ENCODE results near the gene PRDM16. TPM values are rescaled to one million over a fixed set of nuclear protein-coding genes. Genes with fewer than 3 reads are reported as not detected.

PRDM16 gene
- polyA plus RNA-seq, 1 donor from 2014 or later: 0.21 TPM

DNA sequence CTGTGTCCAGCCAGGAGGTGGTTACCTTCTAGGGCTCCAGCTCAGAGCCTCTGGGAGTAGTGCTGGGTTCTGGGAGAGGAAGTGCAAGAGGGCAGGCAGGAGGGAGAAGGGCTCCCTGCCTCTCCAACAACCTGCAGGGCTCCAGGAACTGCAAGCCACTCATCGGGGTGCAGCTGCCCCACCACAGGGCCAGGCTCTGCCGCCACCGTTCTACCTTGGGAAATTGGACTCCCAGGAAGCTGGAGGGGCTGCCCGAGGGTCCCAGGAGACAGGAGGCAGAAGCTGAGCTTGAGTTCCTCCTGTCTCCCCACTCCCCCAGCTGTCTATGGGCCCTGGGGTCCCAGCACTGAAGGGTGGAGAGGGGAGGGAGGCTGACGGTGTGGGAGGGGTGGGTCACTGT is 7.4 kb upstream of the PRDM16 start:
- no peak overlapping the region for H3K4me2 ChIP-seq (ENCODE audit: low read length)
- H3F3A ChIP-seq (ENCODE audit: insufficient read depth, low read length, poor library complexity, severe bottlenecking): no peaks in the 10 kb centered on the region
- H2AFZ ChIP-seq (ENCODE audit: low read depth, low read length): no peak overlapping the region
- H3K4me3 ChIP-seq (ENCODE audit: low read length): no peak overlapping the region
- TF ChIP-seq EZH2 (IDR thresholded peaks at IDR 0.05; ENCODE audit: borderline replicate concordance, insufficient read depth, low read length, poor library complexity, severe bottlenecking): no peak
- TF ChIP-seq, protein P1, sequence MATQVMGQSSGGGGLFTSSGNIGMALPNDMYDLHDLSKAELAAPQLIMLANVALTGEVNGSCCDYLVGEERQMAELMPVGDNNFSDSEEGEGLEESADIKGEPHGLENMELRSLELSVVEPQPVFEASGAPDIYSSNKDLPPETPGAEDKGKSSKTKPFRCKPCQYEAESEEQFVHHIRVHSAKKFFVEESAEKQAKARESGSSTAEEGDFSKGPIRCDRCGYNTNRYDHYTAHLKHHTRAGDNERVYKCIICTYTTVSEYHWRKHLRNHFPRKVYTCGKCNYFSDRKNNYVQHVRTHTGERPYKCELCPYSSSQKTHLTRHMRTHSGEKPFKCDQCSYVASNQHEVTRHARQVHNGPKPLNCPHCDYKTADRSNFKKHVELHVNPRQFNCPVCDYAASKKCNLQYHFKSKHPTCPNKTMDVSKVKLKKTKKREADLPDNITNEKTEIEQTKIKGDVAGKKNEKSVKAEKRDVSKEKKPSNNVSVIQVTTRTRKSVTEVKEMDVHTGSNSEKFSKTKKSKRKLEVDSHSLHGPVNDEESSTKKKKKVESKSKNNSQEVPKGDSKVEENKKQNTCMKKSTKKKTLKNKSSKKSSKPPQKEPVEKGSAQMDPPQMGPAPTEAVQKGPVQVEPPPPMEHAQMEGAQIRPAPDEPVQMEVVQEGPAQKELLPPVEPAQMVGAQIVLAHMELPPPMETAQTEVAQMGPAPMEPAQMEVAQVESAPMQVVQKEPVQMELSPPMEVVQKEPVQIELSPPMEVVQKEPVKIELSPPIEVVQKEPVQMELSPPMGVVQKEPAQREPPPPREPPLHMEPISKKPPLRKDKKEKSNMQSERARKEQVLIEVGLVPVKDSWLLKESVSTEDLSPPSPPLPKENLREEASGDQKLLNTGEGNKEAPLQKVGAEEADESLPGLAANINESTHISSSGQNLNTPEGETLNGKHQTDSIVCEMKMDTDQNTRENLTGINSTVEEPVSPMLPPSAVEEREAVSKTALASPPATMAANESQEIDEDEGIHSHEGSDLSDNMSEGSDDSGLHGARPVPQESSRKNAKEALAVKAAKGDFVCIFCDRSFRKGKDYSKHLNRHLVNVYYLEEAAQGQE (IDR thresholded peaks at IDR 0.05; ENCODE audit: borderline replicate concordance): no peak
- no peak for TF ChIP-seq EP300 (conservative IDR thresholded peaks at IDR 0.05; ENCODE audit: poor library complexity, severe bottlenecking)
- TF ChIP-seq, protein P2, sequence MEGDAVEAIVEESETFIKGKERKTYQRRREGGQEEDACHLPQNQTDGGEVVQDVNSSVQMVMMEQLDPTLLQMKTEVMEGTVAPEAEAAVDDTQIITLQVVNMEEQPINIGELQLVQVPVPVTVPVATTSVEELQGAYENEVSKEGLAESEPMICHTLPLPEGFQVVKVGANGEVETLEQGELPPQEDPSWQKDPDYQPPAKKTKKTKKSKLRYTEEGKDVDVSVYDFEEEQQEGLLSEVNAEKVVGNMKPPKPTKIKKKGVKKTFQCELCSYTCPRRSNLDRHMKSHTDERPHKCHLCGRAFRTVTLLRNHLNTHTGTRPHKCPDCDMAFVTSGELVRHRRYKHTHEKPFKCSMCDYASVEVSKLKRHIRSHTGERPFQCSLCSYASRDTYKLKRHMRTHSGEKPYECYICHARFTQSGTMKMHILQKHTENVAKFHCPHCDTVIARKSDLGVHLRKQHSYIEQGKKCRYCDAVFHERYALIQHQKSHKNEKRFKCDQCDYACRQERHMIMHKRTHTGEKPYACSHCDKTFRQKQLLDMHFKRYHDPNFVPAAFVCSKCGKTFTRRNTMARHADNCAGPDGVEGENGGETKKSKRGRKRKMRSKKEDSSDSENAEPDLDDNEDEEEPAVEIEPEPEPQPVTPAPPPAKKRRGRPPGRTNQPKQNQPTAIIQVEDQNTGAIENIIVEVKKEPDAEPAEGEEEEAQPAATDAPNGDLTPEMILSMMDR (IDR thresholded peaks at IDR 0.05; ENCODE audit: poor library complexity, severe bottlenecking): no peak
- TF ChIP-seq MXI1 (conservative IDR thresholded peaks at IDR 0.05; ENCODE audit: poor library complexity, severe bottlenecking): no peak
- no peaks in the 10 kb centered on the region for H3K9me2 ChIP-seq (ENCODE audit: insufficient read depth, low read length)
- no peaks in the 10 kb centered on the region for H4K20me1 ChIP-seq (ENCODE audit: insufficient read depth)
- H3K9ac ChIP-seq (ENCODE audit: low read length): no peak overlapping the region
- peaks cover 27% of the 10 kb centered on the region for H3K79me2 ChIP-seq (replicated peaks; ENCODE audit: insufficient read depth, low read length)
- H3K9me3 ChIP-seq (ENCODE audit: low read length): peaks cover 3% of the 10 kb centered on the region
- no peaks in the 10 kb centered on the region for H3K36me3 ChIP-seq (ENCODE audit: insufficient read depth, low read length)
- peaks cover 3% of the 10 kb centered on the region for H3K27me3 ChIP-seq (ENCODE audit: insufficient read depth, low read depth, low read length)
- H3K27ac ChIP-seq (ENCODE audit: low read length): no peak overlapping the region

DNA sequence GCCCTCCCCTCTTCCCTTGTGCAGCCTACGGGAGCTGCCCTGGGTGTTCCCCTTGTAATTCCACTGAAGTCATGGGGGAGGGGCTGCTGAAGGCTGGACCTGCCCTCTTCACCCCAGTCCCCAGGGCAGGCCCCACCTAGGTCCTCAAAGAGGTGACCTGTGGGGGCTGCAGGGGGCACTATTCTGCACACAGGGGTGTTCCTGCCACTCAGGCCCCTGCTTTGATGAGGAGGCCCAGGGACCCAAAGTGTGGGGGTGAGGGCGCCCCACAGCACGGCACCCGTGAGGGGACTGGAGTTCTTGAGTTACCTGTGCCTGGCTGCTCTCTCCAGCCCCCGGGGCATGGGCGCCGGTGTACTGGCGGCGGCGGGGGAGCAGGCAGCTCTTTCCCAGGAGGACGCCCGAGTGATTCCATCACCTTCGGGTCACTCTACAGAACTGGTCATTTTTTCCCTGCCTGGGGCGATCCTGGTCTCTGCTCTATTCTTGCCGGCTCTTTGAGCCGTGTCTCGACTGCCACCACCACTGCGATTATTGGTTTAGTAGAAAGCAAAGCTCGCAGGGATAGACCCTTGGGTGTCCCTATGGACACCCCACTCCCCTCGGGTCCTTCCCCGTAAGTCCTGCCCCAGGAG is 6.9 kb upstream of the PRDM16 start:
- H3K79me2 ChIP-seq (replicated peaks; ENCODE audit: insufficient read depth, low read length): peaks cover 32% of the 10 kb centered on the region
- H3K9ac ChIP-seq (ENCODE audit: low read length): no peak overlapping the region
- no peaks in the 10 kb centered on the region for H3K36me3 ChIP-seq (ENCODE audit: insufficient read depth, low read length)
- H3K27me3 ChIP-seq (ENCODE audit: insufficient read depth, low read depth, low read length): peaks cover 4% of the 10 kb centered on the region
- H2AFZ ChIP-seq (ENCODE audit: low read depth, low read length): no peak overlapping the region
- no peak overlapping the region for H3K27ac ChIP-seq (ENCODE audit: low read length)
- no peak overlapping the region for H3K4me2 ChIP-seq (ENCODE audit: low read length)
- no peak overlapping the region for H3K4me3 ChIP-seq (ENCODE audit: low read length)
- no peaks in the 10 kb centered on the region for H3F3A ChIP-seq (ENCODE audit: insufficient read depth, low read length, poor library complexity, severe bottlenecking)
- TF ChIP-seq EP300 (conservative IDR thresholded peaks at IDR 0.05; ENCODE audit: poor library complexity, severe bottlenecking): no peak
- TF ChIP-seq RAD21 (conservative IDR thresholded peaks at IDR 0.05): no peak
- TF ChIP-seq, protein P2 (IDR thresholded peaks at IDR 0.05; ENCODE audit: poor library complexity, severe bottlenecking): no peak
- TF ChIP-seq TAF1 (IDR thresholded peaks at IDR 0.05; ENCODE audit: low read depth): no peak
- TF ChIP-seq, protein P1 (IDR thresholded peaks at IDR 0.05; ENCODE audit: borderline replicate concordance): no peak
- TF ChIP-seq MXI1 (conservative IDR thresholded peaks at IDR 0.05; ENCODE audit: poor library complexity, severe bottlenecking): no peak
- no peak for TF ChIP-seq POLR2AphosphoS5 (IDR thresholded peaks at IDR 0.05)
- no peak for TF ChIP-seq EZH2 (IDR thresholded peaks at IDR 0.05; ENCODE audit: borderline replicate concordance, insufficient read depth, low read length, poor library complexity, severe bottlenecking)
- TF ChIP-seq SMC3 (conservative IDR thresholded peaks at IDR 0.05; ENCODE audit: poor library complexity): no peak
- no peaks in the 10 kb centered on the region for H4K20me1 ChIP-seq (ENCODE audit: insufficient read depth)
- peaks cover 3% of the 10 kb centered on the region for H3K9me3 ChIP-seq (ENCODE audit: low read length)
- no peaks in the 10 kb centered on the region for H3K9me2 ChIP-seq (ENCODE audit: insufficient read depth, low read length)

All from neural cell (in vitro differentiated cells).